ENCODE measurements around the gene ABCC10.

DNA sequence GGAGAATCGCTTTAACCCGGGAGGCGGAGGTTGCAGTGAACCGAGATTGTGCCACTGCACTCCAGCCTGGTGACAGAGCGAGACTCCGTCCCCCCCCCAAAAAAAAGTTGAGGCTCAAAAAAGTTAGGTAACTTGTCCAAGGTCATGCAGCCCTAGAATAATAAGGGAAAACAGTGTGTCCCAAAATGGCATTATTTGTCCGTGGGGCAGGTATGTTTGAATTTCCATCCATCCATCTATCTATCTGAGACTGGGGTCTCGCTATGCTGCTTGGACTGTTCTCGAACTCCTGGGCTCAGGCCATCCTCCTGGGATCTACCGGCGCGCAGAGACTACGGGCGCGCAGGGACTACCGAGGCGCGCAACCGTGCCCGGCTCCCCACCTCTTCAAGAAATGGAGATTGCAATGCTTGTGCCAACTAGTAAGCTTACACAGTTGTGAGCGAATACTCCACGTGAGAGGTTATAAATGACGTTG, 374 bp upstream of the ABCC10 start:
- TF ChIP-seq CTCF (IDR thresholded peaks at IDR 0.05): no peak
- TF ChIP-seq POLR2A (IDR thresholded peaks at IDR 0.05): no peak

Data from suprapubic skin (tissue), 3 donors.